Superior temporal gyrus (tissue), 1 donor: ENCODE data around the gene KPNB1.

Experiments
- DNase-seq: peaks from one replicate; pipeline ENCODE4 v3.0.0-alpha.2; 2016; ENCODE audit errors: extremely low spot score

KPNB1 gene

GRCh38 chr17:47636273-47637030 lies 13.3 kb upstream of the KPNB1 start:
- DNase-seq = no peak

GRCh38 chr17:47638903-47639302 lies 10.8 kb upstream of the KPNB1 start:
- DNase-seq = no peak

DNA sequence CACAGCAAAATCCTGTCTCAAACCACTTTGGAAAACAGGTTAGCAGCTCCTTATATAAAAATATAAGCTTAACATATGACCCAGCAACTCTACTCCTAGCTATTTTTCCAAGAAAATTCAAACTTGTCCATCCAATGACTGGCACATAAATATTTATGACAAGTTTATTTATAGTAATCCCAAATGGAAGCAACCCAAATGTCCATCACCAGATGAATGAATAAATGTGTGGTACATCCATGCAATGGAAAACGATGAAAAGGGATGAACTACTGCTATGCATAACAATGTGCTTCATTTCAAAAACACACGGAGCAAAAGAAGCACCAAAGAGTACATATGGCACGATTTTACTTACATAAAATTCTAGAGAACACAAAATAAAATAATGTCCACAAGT lies 9.6 kb upstream of the KPNB1 start:
- DNase-seq = no peak

DNA sequence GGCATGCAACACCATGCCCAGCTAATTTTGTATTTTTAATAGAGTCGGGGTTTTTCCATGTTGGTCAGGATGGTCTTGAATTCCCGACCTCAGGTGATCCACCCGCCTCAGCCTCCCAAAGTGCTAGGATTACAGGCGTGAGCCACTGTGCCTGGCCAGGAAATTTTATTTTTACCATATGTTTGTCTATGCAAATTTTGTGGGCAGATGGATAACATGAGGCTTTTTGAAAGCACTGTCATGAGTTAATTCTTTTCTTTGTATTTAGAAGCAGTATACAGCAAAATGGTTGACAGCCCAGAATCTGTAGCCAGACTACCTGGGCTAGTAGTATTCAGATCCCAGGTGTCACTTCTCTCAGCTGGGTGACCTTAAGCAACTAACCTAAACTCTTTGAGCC lies 8.5 kb upstream of the KPNB1 start:
- DNase-seq = no peak

DNA sequence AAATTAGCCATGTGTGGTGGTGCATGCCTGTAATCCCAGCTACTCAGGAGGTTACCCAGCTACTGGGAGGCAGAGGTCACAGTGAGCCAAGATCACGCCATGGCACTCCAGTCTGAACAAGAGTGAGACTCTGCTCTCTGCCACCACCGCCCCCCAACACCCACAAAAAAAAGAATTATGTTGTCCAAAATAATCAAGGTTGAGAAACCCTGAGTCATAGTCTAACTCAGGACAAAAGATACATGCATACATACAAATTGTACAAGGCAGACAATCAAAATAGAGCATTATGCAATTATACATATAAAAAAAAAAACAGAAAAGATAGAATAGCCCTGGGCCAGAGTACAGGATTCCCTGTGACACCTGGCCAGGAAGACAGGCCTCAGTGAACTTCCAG lies 6.6 kb upstream of the KPNB1 start:
- no peak for DNase-seq

- no peak for DNase-seq
These were observed 5.4 kb upstream of the KPNB1 start for GRCh38 chr17:47644324-47644723.

DNA sequence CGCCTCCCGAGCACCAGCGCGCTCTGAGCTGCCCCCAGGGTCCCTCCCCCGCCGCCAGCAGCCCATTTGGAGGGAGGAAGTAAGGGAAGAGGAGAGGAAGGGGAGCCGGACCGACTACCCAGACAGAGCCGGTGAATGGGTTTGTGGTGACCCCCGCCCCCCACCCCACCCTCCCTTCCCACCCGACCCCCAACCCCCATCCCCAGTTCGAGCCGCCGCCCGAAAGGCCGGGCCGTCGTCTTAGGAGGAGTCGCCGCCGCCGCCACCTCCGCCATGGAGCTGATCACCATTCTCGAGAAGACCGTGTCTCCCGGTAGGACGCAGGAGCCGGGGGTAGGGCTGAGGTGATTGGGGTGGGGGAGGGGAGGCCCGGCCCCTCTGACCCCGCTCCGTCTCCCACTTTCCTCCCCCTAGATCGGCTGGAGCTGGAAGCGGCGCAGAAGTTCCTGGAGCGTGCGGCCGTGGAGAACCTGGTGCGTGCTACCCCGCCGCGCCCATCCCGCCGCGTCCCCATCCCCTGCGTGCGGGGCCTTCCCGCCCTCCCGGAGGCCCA lies 329 bp downstream of the KPNB1 start:
- DNase-seq = no peak

DNA sequence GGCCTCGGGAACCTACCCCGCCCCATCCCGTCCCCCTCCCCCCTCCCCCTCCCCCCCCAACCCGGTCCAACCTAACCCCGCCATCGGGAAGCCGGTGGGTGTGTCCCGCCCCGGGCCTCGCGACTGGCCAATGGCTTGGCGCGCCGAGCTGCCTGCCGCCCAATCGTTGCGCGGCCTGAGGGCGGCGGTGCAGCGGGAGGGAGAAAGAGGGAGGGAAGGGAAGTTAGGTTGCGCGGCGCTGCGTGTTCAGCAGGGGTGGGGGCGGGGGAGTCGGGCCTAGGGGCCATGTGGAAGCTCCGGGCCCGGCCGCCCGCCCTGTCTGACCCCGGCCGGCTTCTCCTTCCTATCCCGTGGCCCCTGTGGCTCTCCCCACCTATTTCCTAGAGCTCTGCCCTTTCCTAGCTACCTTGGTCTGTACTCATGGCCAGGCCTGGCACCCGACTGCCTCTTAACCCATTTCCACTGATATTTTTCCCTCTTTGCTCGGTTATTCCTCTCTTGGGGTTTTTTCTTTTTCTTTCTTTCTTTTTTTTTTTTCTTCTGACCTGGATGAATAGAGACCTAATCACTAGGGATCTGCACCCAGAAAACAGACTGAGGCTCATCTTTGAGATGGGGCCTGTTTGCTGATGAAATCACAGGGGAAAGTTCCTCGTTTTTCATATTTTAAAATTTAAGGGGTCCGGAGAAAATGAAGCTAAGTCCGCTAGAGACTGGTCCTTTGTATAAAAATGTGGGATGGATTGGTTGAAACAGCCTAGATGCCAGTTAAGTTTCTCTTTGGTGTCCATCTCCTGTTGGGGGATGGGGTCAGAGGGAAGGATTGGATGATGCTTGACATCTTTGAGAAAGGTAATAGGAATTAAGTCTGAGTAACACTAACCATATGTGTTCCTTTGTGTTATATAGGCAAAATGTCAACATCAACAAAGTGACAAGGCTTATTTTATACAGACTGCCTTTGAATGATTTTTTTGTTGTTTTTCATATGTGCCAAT lies 1.1 kb downstream of the KPNB1 start:
- peak; percentile 94 for DNase-seq

- DNase-seq = no peak
These were observed 2.0 kb downstream of the KPNB1 start for GRCh38 chr17:47651704-47652103.

- no peak for DNase-seq
These were observed 2.9 kb downstream of the KPNB1 start for GRCh38 chr17:47652570-47652969.

DNA sequence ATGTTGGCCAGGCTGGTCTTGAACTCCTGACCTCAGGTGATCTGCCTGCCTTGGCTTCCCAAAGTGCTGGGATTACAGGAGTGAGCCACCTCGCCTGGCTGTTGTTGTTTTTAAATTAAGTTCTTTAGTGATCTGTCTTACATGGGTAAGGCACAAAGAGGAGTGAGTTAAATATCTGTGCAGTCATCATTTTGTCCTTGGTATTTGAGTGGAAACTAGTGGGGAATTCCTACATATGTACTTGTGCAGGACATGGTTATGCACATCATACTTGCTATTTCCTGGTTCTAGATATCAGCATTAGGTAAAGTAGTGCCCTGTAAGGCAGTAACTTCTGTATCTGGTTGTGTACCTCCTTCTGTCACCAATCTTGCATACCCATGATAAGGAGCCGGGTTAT lies 3.7 kb downstream of the KPNB1 start:
- DNase-seq = no peak

DNA sequence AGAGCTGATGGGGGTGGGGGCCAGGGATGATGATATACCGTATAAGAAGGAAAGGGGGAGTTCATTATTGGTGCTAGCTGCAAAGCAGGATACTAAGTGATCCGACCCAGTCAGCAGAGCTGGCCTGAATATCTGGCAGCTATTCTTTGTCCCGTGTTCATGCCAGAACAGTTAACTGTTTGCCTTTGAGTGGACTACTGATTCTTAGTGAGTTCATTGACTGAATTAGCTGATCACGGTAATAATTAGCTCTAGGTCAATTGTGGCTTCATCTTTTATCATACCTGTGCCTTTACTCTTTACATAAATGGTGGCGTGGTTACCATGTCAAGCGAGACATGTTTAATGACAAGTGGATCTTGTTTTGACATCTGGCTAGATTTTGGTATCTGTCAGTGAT lies 5.3 kb downstream of the KPNB1 start:
- peak; percentile 17 for DNase-seq

DNA sequence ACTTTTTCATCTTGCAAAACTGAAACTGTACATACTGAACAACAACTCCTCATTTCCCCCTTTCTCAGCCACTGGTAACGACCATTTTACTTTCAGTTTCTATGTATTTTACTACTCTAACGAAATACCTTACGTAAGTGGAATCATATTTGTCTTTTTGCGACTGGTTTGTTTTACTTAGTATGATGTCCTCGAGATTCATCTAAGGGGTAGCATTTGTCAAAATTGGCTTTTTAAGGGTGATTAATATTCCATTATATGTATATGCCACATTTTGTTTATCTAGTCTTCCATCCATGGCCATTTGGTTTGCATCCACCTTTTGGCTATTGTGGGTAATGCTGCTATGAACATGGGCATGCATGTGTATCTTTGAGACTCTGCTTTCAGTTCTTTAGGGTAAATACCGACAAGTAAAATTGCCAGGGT lies 10.4 kb downstream of the KPNB1 start:
- DNase-seq = no peak

GRCh38 chr17:47663912-47664623 lies 14.3 kb downstream of the KPNB1 start:
- peak; percentile 89 for DNase-seq

DNA sequence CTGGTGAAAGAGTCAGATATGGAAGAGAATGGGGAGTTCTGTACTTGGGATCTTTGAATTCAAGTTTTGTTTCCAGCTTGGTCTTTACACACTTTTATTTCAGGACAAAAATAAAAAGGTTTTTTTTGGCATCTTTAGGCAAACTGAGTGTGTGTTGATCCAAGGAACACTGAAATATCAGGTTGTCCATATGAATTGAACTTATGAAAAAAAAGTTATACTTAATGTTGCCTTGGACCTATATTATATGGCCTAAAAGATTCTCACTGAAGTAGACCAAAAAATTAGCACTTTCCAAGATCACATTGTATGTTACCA lies 14.9 kb downstream of the KPNB1 start:
- DNase-seq = no peak

- no peak for DNase-seq
These were observed 15.9 kb downstream of the KPNB1 start for GRCh38 chr17:47665655-47666054.

GRCh38 chr17:47669081-47669480 lies 19.4 kb downstream of the KPNB1 start:
- no peak for DNase-seq

GRCh38 chr17:47670064-47670463 lies 20.3 kb downstream of the KPNB1 start:
- DNase-seq = no peak

DNA sequence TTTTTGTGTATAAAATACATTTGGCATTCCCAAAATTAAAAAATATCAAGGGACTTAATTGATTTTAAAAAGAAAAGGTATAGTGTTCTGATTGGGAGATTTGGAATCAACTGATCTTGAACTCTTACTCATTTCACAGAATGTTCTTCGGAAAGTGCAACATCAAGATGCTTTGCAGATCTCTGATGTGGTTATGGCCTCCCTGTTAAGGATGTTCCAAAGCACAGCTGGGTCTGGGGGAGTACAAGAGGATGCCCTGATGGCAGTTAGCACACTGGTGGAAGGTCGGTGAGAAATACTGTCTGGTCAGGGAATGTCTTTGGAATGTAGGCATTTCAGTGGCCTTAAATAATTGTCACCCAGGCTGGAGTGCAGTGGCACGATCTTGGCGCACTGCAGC lies 24.8 kb downstream of the KPNB1 start:
- DNase-seq = no peak

DNA sequence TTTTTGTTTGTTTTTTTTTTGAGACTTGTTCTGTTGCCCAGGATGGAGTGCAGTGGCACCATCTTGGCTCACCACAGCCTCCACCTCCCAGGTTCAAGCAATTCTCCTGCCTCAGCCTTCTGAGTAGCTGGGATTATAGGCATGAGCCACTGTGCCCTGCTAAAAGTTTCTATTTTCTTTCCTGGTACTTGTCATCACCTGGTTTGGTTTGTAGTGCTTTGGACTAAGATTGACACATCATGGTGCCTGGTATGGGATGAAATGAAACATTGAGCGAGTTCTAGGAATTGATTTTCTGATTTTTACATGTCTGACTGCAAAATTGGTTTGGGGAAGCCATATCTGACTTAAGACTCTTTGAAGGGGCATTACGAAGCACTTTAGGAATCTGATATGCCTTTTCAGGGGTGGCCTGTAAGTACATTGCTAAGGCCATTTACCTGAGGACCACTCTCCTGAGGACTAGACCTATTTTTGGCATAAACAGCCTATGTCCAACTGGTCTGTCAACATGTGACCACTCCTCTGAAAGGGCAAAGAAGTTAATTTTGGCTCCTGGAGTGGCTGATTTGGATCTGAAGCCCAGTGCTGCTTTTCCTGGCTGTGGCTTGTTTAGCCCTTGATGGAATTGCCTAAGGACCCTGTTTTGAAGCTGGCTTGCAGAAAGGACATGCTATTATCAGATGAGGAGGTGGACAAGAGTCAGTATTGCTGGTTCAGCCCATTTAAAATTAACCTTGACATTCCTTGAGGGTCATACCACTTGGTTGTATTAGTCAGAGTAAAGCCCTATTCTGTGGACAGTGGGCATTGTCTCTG lies 25.9 kb downstream of the KPNB1 start:
- no peak for DNase-seq

GRCh38 chr17:47676199-47676472 lies 26.4 kb downstream of the KPNB1 start:
- DNase-seq = no peak
